ENCODE measurements around the gene FAM90A26. TPM values are rescaled to one million over a fixed set of nuclear protein-coding genes. Genes with fewer than 3 reads are reported as not detected.
"Not testable (repeated sequence)": the region's sequence is repeated elsewhere in the genome, so short reads cannot be mapped to it uniquely, and the experiment has no call there.

Gene FAM90A26
- polyA plus RNA-seq, 1 of the 3 experiments (the other 2 are of a cell fraction) = not detected

- H4K20me1 ChIP-seq (ENCODE audit: insufficient read depth); H3K79me2 ChIP-seq (ENCODE audit: insufficient read depth); H3F3A ChIP-seq (replicated peaks; ENCODE audit: insufficient read depth); DNase-seq; H3K27ac ChIP-seq (ENCODE audit: low read depth in 2 of 2, low read length in 1 of 2); H2AFZ ChIP-seq (ENCODE audit: low read depth); H3K4me3 ChIP-seq (ENCODE audit: low read depth in 2 of 2, low read length in 1 of 2); H3K4me1 ChIP-seq (ENCODE audit: control insufficient read depth in 1 of 2, insufficient read depth in 2 of 2, low read depth in 1 of 2, low read length in 1 of 2); H3K4me2 ChIP-seq; H3K36me3 ChIP-seq (replicated peaks in 1 of 2; ENCODE audit: control insufficient read depth in 1 of 2, insufficient read depth in 2 of 2, low read length in 1 of 2); H3K9ac ChIP-seq; H3K9me2 ChIP-seq; POLR2A ChIA-PET; H3K9me3 ChIP-seq: not testable (repeated sequence)
- H3K27me3 ChIP-seq (ENCODE audit: insufficient read depth) = peaks cover 27% of the 10 kb centered on the region
- TF ChIP-seq CTCF (IDR thresholded peaks at IDR 0.05) (peak; percentile 19; the same call in 1 of the 2 replicates), RAD21 (IDR thresholded peaks at IDR 0.05; ENCODE audit: low read length) (peak; percentile 10; the same call in 1 of the 2 replicates)
- 22% methylated on average over 3 of the region's 3 CpGs for WGBS (ENCODE audit: low lambda C conversion rate)
- CTCF ChIA-PET = interaction anchor here (1.7 kb wide), 1 partner anchor 125 kb away, joined by 4 read pairs; no protein-coding TSS in a partner anchor
These were observed 44.5 kb upstream of the FAM90A26 start for GRCh38 chr4:9125601-9126161.

DNA sequence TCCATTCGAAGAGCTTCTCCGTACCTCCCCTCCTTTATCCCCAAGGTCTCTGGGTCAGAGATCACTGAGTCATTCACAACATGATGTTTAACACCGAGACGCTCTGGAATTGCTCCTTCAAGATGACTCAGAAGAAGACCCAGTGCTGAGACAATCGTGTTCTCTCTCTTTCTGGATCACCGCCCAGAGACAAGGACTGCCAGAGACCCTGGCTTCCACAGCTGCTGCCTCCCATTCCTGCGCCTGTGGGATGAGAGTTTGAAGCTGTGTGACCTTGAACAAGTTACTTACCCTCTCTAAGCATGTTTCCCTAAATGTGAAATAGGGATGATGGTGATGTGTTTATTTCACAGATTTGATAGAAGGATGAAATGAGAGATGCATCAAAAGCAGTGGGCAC is 38.8 kb upstream of the FAM90A26 start:
- H2AFZ ChIP-seq (ENCODE audit: low read depth); H3F3A ChIP-seq (replicated peaks; ENCODE audit: insufficient read depth); H3K4me1 ChIP-seq (ENCODE audit: control insufficient read depth in 1 of 2, insufficient read depth in 2 of 2, low read depth in 1 of 2, low read length in 1 of 2); CTCF ChIA-PET; H3K9me2 ChIP-seq; H3K36me3 ChIP-seq (replicated peaks in 1 of 2; ENCODE audit: control insufficient read depth in 1 of 2, insufficient read depth in 2 of 2, low read length in 1 of 2); POLR2A ChIA-PET; H3K79me2 ChIP-seq (ENCODE audit: insufficient read depth); H4K20me1 ChIP-seq (ENCODE audit: insufficient read depth); H3K27me3 ChIP-seq (ENCODE audit: insufficient read depth); DNase-seq; H3K27ac ChIP-seq (ENCODE audit: low read depth in 2 of 2, low read length in 1 of 2); H3K4me3 ChIP-seq (ENCODE audit: low read depth in 2 of 2, low read length in 1 of 2); H3K9me3 ChIP-seq; H3K9ac ChIP-seq: not testable (repeated sequence)
- peak overlapping the region; percentile 15; the same call in 1 of the 2 replicates for H3K4me2 ChIP-seq
- WGBS (ENCODE audit: low lambda C conversion rate) = 11% methylated on average over 7 of the region's 7 CpGs

GRCh38 chr4:9132849-9133248 is 37.4 kb upstream of the FAM90A26 start:
- H3K9ac ChIP-seq; DNase-seq; H2AFZ ChIP-seq (ENCODE audit: low read depth); H4K20me1 ChIP-seq (ENCODE audit: insufficient read depth); H3K4me1 ChIP-seq (ENCODE audit: control insufficient read depth in 1 of 2, insufficient read depth in 2 of 2, low read depth in 1 of 2, low read length in 1 of 2); H3K36me3 ChIP-seq (replicated peaks in 1 of 2; ENCODE audit: control insufficient read depth in 1 of 2, insufficient read depth in 2 of 2, low read length in 1 of 2); H3K79me2 ChIP-seq (ENCODE audit: insufficient read depth); H3K4me2 ChIP-seq; H3F3A ChIP-seq (replicated peaks; ENCODE audit: insufficient read depth); H3K27me3 ChIP-seq (ENCODE audit: insufficient read depth); H3K4me3 ChIP-seq (ENCODE audit: low read depth in 2 of 2, low read length in 1 of 2); CTCF ChIA-PET; H3K9me3 ChIP-seq; H3K9me2 ChIP-seq; H3K27ac ChIP-seq (ENCODE audit: low read depth in 2 of 2, low read length in 1 of 2); POLR2A ChIA-PET: not testable (repeated sequence)
- WGBS (ENCODE audit: low lambda C conversion rate) = 51% methylated on average over 3 of the region's 4 CpGs

GRCh38 chr4:9134011-9134410 is 36.2 kb upstream of the FAM90A26 start:
- H3K4me1 ChIP-seq (ENCODE audit: control insufficient read depth in 1 of 2, insufficient read depth in 2 of 2, low read depth in 1 of 2, low read length in 1 of 2); H3K9ac ChIP-seq; POLR2A ChIA-PET; H3K36me3 ChIP-seq (replicated peaks in 1 of 2; ENCODE audit: control insufficient read depth in 1 of 2, insufficient read depth in 2 of 2, low read length in 1 of 2); H3K27ac ChIP-seq (ENCODE audit: low read depth in 2 of 2, low read length in 1 of 2); DNase-seq; CTCF ChIA-PET; H3K27me3 ChIP-seq (ENCODE audit: insufficient read depth); H3F3A ChIP-seq (replicated peaks; ENCODE audit: insufficient read depth); H3K9me3 ChIP-seq; H4K20me1 ChIP-seq (ENCODE audit: insufficient read depth); H3K79me2 ChIP-seq (ENCODE audit: insufficient read depth); H3K9me2 ChIP-seq; H3K4me3 ChIP-seq (ENCODE audit: low read depth in 2 of 2, low read length in 1 of 2); H2AFZ ChIP-seq (ENCODE audit: low read depth); H3K4me2 ChIP-seq: not testable (repeated sequence)
- WGBS (ENCODE audit: low lambda C conversion rate) = 46% methylated on average over 5 of the region's 5 CpGs
